Stromal cell of bone marrow (primary cell): Measurements from ENCODE around the gene PARVA.
A peak's percentile ranks its signal among the peaks of the same experiment; 100 is the strongest.

Source experiments
- DNase-seq: peaks from one replicate; pipeline ENCODE4 v3.0.0-alpha.2; 2012; ENCODE audit warnings: low read depth

PARVA gene

DNA sequence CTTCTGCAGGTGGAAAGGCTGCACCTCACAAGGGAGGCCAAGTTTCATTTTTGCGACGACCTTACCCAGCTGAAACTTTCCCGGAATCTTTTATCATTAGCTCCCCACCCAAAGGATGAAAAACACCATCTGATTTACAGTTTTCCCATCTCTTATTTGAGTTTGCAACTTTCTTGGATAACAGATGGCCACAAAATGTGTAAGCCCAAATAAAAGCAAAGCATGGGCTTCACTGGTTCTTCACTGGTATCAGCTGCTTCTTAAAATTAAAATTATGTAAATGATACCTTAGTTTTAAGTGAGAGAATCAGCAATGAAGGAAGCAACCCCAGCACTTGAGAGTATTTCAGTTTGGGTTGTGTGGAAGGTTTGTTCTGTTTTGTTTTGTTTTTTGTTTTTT lies 55.8 kb downstream of the PARVA start:
- no peak for DNase-seq

DNA sequence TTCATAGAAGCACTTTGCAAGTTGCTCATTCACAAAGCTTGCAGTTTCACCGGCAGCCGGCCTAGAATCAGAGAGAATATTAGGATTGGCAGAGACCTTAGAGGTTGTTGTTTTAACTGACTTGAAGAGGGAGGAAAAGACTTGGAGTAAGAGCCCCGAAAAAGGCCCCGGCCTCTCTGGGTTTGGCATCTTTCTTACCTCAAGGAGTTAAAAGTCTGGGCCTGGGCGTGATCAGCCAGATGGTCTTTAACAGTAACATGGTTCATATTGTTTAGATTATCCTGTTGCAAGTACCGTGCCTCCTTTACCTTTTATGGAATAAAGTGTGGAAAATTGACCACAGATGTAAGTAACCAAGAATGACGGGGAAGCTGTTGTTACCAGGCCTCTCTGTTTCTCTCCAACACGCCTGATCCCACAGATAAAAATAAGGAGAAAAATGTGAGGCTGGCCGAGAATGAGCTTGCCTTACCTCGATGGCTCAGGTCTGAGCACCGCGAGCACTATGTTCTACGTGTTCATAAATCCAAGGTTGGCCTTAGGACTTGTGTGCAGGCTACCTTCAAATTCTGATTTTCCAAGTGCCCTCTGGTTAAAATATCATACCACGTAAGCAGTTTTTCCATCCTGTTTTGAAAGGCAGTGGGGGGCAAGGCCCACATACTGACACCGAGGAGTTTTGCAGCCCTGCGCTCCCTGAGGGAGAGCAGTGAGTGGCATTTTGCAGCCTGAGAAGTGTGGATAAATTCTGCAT lies 56.4 kb downstream of the PARVA start:
- peak; percentile 43 for DNase-seq

DNA sequence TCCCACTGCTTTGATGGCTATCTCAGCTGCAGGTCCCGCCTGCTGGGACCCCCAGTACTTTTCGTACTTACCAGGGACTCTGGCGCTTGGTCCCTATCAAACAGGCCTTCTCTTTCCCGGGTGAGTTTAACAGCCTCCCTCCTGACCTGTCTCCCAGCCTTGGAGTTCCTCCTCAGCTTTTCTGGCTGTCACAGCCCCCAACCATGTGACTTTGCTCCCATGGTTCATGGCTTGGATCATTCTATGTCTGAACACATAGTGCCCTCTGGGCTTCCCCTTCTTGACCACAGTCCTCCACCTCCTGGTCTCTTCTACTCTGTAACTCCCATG lies 56.9 kb downstream of the PARVA start:
- DNase-seq: no peak

DNA sequence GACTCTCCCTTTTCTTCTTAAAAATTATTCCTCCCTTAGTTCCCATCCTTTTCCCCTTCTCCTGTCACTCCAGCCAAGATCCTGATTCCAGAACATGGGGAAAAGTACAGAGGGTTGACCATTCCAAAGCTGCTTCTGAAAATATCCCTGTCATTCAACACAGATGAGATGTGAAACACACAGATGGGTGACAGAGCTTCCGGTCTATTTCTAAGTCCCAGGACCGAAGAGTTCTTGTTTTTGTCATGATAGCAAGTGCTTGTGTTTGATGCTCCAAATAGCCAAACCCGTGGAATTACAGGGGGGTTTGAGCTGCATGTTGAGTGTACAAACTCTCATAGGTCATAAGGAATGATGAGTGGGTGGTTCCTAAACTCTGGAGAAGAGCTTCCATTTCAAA lies 57.9 kb downstream of the PARVA start:
- DNase-seq: no peak

DNA sequence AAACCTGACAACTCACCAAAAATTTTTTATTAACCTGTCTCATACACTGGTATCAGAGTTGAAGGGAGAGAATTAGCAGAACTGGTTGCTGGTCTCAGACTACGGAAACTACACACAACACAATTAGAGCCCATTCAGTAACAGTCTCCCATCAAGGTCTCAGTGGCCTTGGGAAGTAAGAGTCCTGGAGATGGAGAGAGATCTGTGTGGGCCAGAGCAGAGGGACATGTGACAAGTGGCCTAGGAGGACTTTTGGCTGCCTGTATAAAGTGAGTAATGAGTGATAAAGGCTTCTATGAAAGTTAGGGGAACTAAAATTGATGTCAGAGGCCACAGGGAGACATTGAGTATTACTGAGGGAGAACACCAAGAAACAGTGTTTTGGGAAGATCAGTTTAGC lies 58.9 kb downstream of the PARVA start:
- DNase-seq: no peak

DNA sequence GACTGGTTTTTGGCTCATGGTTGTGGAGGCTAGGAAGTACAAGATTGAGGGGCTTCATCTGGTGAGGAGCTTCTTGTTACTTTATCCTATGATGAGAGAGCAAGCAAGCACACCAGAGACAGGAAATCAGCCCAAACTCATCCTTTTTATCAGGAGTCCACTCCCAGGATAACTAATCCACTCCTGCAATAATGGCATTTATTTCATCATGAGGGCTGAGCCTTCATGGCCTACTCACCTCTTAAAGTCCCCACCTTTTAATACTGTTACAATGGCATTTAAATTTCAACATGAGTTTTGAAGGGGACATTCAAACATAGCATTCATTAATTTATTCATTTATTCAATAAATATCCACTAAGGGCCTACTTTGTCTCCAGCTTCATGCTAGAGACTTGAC lies 60.9 kb downstream of the PARVA start:
- DNase-seq: no peak

DNA sequence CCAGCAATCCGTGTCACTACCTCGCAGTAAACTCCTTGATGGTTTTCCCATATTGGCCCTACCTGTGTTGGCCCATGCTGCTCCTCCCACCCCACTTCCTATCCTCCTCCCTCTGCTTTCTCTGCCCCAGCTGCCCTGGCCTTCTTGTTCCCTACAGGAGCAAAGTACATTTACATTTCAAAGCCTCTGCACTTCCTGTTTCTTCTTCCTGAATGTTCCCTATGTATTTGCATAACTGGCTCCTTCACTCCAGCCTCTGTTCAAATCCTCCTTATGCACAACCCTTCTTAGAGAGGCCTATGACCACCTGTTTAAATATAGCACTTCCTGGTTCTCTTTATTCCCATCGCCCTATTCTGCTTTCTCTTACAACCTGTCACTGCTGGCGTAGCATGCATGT lies 62.2 kb downstream of the PARVA start:
- no peak for DNase-seq

DNA sequence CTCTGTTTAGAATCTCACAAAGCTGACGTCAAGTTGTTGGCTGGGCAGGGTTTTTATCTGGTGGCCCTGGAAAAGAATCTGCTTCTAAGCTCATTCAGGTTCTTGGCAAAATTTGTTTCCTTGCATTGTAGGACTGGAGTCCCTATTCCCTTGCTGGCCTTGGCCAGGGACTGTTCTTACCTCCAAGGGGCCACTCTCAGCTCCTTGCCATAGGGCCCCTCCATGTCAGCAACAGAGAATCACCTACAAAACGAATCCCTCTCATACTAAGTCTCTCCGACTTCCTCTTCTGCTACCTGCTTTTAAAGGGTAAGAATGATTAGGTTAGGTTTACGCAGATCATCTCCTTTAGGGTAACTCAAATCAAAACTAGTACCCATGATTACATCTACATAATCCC lies 63.2 kb downstream of the PARVA start:
- DNase-seq: no peak

DNA sequence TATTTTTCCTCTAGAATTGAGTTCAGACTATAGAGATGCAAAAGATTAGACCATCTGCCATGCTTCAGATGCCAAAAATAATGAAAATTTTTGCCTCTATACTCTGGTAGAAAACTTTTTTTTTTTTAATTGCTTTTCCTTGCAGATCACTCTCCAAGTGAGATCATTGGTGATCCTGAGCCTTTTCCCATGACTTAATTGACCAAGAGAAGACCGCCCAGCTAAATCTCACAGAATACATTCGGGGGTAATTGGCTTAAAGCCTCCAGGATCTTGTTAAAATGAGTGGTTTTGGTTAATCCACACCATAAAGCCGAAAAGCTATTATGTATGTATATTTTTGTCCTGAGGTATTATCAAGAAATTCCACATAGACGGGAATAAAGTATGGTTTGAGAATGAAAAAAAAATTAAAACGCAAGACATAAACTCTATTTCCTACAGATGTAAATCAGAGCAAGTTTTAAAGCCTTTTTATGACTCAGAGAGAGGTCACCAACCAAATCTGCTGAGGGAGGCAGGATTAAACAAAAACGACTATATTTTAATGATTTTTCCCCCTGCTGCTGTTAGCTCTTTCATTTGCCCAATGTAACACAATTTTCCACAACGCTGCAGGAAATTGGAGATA lies 64.0 kb downstream of the PARVA start:
- DNase-seq: peak; percentile 70

DNA sequence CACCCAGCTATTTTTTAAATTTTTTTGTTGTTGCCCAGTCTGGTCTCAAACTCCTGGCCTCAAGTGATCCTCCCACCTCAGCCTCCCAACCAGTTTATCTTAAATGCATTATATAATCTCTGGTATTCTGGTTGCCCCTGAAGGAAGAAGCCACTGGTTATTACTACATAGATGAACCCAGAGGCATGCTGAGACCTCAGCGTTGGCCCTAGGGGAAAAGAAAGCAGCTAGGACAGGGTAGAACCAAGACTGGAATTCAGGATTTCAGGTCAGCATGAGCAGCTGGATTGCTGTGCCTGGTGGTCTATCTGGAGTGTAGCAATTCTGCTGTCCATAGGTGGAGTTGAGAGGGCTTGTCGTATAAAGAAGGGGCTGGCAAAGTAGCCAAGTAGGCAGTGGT lies 67.2 kb downstream of the PARVA start:
- DNase-seq: no peak

DNA sequence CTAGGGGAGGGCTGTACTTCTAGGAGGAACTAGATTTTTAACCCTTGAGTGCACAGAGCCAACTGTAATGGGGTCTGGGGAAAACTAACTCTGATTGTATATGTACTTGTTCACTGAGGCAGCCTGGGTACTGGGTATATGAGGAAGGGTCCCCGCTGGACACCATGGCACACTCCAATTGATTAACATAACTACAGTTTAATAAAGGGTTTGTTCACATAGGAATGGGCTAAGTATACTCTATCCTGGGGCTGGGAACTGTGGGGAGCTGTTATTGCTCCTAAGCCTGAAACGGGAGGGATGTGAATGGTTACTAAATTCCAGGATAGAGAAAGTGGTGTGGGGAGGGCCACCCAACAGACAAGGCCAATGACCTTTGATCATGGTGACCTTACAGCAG lies 67.6 kb downstream of the PARVA start:
- no peak for DNase-seq

DNA sequence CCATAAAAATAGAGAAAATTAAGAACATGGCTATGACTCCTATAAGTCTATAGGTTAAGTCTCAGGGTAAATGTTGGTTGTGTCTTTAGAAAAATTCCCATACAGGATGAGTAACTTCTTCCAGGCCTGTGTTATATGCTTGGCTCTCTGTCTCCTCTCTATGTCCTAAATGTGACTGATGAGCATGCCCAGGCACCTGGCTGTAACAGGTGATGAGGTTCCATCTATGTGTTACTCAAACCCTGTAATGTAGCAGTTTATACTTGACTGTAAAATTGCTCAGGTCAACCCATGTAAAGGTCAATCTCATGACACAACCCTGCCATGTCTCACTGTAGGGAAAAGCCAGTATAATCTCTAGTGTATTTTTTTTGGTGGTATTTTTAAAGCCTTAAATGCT lies 69.5 kb downstream of the PARVA start:
- no peak for DNase-seq

DNA sequence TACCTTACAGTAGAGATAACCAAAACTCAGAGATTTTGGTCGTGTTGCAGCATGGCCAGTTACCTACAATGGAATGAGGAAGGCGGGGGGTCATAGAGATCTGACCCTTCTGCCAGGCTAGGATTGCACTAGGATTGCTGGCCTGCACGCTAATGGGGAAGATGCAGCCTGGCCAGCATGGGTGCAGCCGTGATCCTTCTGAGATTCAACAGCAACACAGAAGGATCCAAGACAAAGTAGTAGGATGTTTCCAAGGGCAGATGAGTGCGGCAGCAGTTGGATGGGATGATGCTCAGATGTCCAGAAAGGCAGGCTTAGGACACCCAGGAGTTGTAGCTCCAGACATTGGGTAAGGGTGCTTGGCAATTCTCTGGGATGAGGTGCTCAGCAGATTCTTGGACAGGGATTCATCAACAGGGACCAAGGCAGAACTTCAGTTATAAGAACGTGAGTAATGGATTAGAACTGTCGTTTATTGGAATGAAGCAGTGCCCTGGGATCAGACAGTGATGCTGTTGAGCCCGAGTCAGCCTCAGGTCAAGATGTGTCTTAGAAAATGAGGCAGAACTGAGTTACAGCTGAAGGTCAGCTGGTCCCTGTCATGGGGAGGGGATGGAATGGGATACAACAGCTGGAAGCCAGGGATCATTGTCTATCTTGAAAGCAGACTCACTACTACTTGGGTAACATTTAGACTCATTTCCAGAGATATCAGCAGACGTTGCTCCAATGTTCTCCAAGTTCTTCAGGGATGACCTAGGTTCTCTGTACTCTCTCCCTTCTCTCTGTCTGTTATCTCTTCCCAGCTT lies 71.0 kb downstream of the PARVA start:
- DNase-seq: no peak

DNA sequence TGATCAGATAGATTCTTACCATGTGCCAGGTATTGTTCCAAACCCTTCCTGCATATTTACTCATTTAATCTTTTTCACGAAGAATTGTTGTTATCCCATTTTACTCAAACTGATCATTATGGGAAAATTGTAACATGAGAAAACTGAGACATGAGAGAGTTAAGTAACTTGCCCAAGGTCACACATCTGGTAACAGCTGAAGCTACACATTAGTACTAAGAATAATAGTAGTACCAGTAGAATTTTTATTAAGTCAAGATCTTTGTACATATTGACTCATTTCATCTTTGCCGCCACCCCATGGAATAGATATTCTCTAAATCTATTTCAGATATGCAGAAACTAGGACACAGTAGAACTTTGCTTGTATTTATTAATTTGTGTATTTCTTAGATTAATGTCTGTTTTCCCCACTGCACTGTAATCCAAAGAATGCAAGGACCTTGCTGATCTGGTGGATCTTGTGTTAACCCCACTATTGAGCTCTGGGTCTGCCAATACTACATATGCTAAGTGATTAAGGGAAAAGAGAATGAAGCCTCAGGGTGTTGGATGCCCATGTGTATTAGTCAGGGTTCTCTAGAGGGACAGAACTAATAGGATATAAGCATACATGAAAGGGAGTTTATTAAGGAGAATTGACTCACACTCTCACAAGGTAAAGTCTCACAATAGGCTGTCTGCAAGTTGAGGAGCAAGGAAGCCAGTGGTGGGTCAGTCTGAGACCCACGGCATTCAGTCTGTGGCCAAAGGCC lies 72.8 kb downstream of the PARVA start:
- DNase-seq: no peak

DNA sequence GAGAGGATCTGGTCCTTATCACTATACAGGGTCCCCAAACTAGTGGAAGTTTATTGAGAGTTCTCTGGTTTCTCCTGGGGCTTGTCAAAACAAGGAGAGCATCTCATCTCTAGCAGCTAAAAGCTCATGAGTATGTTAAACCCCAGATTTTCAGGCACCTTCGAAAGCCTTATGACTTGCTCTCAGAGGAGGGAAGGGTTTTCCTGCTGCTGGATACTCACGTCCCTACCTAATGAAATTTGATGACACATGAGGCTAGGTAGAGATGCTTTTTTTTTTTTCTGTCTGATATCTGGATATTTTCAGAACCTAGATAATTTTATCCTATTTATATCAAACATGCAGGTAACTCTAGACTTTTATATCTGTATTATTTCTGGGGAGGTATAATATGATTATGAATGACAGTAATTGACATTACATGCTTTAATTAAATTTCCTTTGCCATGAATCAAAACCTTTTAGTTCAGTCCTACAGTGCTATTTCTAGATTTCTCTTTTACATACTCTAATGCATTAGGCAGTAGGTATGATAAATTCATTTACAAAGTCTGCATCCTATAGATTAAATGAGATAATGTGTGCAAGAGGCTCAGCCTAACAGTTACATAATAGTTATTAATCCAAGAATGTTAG lies 73.9 kb downstream of the PARVA start:
- DNase-seq: no peak

DNA sequence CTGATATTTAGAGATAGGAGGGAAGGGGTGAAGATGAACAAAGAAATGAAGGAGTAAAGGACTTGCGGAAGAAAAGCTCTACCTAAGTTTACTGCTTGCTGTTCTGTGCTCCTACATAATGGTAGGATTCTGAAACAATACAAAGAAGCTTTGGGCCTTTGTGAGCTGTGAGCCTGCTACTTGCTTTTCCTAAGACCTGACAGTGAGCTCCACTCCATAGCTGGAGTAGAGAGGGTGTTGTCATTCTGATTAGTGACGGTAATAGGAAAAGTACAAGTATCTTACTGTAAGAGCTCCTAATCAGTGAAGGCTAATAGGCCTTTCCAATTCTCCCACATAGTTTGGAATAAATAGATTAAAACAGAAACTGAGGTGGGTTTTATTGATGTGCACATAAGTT lies 75.9 kb downstream of the PARVA start:
- DNase-seq: no peak

DNA sequence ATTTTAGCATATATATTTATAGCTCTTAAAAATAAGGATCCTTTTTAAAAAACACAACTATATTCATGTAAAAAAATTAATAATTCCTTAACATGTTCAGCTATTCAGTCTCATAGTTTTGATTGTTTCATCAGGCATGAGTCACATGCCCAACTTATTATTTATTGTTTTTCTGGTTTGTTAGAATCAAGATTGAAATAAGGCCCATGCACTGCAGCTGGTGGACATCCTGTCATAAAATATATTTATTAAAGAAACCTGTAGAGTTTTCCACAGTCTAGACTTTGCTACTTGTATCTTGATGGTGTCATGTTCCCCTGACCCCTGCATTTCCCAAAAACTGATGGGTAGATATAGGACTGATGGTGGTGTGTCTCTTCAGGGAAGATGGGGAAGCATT lies 77.4 kb downstream of the PARVA start:
- no peak for DNase-seq

DNA sequence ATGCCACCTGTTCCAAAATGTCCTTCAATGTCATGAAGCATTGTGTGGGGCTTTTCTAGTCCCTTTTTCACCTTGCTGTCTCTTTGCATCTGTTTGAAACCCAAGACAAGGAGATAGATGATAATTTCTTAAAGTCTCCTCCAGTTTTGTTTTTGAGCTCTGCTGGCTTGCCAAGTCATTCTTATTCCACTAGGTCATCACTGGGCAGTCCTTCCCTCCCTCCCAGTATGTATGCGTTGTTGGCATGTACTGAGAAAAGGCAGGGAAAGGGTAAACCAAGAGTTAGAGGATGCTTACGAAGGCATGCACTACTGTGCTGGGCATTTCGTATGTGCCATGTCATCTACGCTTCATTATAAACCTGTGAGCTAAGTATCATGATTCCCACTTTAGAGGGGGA lies 78.6 kb downstream of the PARVA start:
- no peak for DNase-seq

DNA sequence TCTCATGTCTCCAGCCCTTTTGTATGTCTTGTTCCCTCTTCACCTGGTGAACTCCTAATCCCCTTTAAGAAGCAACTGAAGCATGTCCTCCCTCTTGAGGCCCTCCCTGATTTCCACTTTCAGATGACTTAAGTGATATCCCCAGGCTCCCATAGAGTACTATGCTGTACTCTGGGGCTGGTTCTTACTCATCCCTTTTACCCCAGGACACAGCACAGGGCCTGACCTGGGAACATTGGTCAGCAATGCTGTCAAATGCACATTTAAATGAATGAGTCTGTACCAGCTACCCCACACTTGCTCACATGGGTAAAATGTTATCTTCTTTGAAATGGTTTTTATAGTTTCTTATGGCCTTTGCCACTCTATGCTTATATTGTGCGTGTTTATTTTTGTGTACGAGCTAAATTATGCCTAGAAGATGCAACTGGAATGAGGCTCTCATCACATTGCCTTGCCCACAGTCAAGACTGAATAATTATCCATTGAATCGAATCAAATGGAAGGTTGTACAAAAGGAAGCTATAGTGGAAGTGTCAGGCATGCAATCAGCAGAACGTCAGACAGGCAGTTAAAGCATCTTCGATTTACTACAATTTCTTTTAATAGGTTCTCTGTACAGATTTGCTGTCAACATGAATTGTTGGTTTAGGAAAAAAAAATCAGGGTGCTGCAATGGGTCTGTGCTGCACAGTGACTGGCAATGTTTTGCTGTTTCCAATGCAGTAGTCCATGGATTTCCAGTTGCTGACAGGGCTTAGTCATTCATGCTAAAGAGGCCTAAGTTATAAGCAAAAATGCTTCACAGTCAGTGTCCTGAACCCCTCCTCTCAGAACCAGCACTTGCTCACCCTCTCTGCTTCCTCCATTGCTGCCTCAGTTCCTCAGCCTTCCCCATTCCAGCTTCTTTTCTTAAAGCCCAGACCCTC lies 79.5 kb downstream of the PARVA start:
- peak; percentile 47 for DNase-seq

DNA sequence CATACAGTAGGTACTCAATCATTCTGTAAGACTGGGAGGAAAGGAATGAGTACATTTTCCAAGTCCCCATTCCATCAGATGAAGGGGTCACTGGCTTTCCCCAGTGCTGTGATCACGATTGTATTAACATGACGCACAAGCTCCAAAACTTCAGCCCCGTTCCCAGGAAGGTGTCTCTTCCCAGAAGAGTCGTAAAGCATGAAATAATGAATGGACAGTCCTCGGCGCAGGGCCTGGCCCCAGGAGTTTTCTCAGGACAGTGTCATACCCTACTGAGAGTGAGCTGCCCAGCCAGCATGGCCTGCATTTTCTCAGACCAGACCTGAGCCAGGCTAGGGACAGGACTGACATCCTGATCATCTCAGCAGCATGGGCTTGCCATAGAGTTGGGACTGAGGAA lies 80.7 kb downstream of the PARVA start:
- DNase-seq: no peak

DNA sequence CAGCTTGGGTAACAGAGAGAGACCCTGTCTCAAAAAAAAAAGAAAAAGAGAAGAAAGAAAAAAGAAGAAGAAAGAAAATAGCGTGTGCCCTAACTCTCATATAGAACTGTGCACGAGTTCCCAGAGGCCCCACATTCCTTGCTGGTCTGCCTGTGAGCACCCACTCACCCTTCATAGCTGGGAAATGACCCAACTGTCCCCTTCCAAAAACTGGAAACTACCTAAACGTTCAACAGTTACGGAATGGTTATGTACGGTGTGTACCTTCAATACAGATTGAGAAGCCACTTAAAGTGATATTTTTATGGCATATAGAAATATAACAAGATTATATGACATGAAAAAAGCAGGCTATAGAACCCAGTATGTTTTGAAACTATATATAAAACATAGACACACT lies 82.0 kb downstream of the PARVA start:
- DNase-seq: no peak
